ENCODE measurements around the gene CERCAM. TPM values are rescaled to one million over a fixed set of nuclear protein-coding genes. Genes with fewer than 3 reads are reported as not detected.

CERCAM gene
- total and polyA plus RNA-seq, 2 of the 4 experiments (the other 2 are of a cell fraction), result 15.1 to 118 TPM

- no peaks in the 10 kb centered on the region for H3K9me3 ChIP-seq (ENCODE audit: control insufficient read depth, insufficient read depth, low read length)
- H4K5ac ChIP-seq (ENCODE audit: low read depth, low read length), result no peak overlapping the region
- WGBS, 2 experiments (ENCODE audit: extremely low coverage in 2 of 2, insufficient read length in 1 of 2), result 94% methylated on average over 9 of the region's 17 CpGs; no CpG with 5 or more reads in 1 of the 2 experiments
- TF ChIP-seq POLR2A (IDR thresholded peaks at IDR 0.05; ENCODE audit: low read depth, low read length), result no peak
- TF ChIP-seq RFX5 (IDR thresholded peaks at IDR 0.05; ENCODE audit: low read depth, low read length), result no peak
- TF ChIP-seq CHD1 (IDR thresholded peaks at IDR 0.05; ENCODE audit: low read depth, low read length), result no peak
- TF ChIP-seq FOS (IDR thresholded peaks at IDR 0.05; ENCODE audit: low read depth, low read length), result no peak
- TF ChIP-seq CEBPB (IDR thresholded peaks at IDR 0.05; ENCODE audit: low read depth, low read length), result no peak
- no peak for TF ChIP-seq RCOR1 (IDR thresholded peaks at IDR 0.05; ENCODE audit: insufficient replicate concordance, low read length)
- no peak for TF ChIP-seq MXI1 (IDR thresholded peaks at IDR 0.05; ENCODE audit: borderline replicate concordance, low read depth, low read length)
- no peak for TF ChIP-seq RAD21 (IDR thresholded peaks at IDR 0.05; ENCODE audit: low read length)
- TF ChIP-seq USF2 (IDR thresholded peaks at IDR 0.05; ENCODE audit: low read depth, low read length), result no peak
- TF ChIP-seq MAFK (IDR thresholded peaks at IDR 0.05; ENCODE audit: low read depth, low read length), result no peak
- TF ChIP-seq BHLHE40 (IDR thresholded peaks at IDR 0.05; ENCODE audit: low read depth, low read length), result no peak
- TF ChIP-seq SMC3 (IDR thresholded peaks at IDR 0.05; ENCODE audit: low read depth, low read length), result no peak
- no peak for TF ChIP-seq NFE2L2 (IDR thresholded peaks at IDR 0.05; ENCODE audit: low read depth, low read length)
- no peak for TF ChIP-seq CTCF (conservative IDR thresholded peaks at IDR 0.05; ENCODE audit: low read depth, low read length)
- intact Hi-C loops (cut with micrococcal nuclease) (no loop called here), dilution Hi-C loops (cut with HindIII; ENCODE audit: low sequenced_read_pairs, unreplicated experiment) (no loop called here), in situ Hi-C loops (cut with MboI; ENCODE audit: low sequenced_read_pairs) (no loop called here)
- H3K4me2 ChIP-seq (ENCODE audit: low read depth, low read length), result no peak overlapping the region
- H4K20me1 ChIP-seq (ENCODE audit: insufficient read depth, low read length), result no peaks in the 10 kb centered on the region
- H3K27me3 ChIP-seq (ENCODE audit: control insufficient read depth, insufficient read depth, low read length), result no peaks in the 10 kb centered on the region
- no TSS peak for BruUV-seq (replicated peaks)
- ATAC-seq (ENCODE audit: low read depth), result no peak
- H3K36me3 ChIP-seq (ENCODE audit: control insufficient read depth, insufficient read depth, low read length), result peaks cover 44% of the 10 kb centered on the region
- no peak overlapping the region for H2BK20ac ChIP-seq (ENCODE audit: low read depth, low read length)
- H3K4me1 ChIP-seq (ENCODE audit: control insufficient read depth, insufficient read depth, low read length), result no peaks in the 10 kb centered on the region
- ChIA-PET CTCF (interaction anchor here (0.6 kb wide), 1 partner anchor 27 kb away, joined by 3 read pairs; no protein-coding TSS in a partner anchor), POLR2A (ENCODE audit: unreplicated experiment) (no interaction called here)
- no peak overlapping the region for H3K18ac ChIP-seq (ENCODE audit: low read depth, low read length)
- no peak overlapping the region for H2AFZ ChIP-seq (replicated peaks; ENCODE audit: low read length, poor library complexity)
- H3K27ac ChIP-seq (ENCODE audit: insufficient read depth, low read length), result no peak overlapping the region
- no peak overlapping the region for H4K8ac ChIP-seq (ENCODE audit: low read depth in 2 of 2, low read length in 2 of 2)
- no peak overlapping the region for H3K4ac ChIP-seq (ENCODE audit: low read depth, low read length)
- peaks cover 7% of the 10 kb centered on the region; the same call in 1 of the 2 replicates for H3K9me1 ChIP-seq (ENCODE audit: insufficient read depth, low read length)
- no peak overlapping the region for H2AK9ac ChIP-seq (replicated peaks; ENCODE audit: low read depth, low read length, poor library complexity)
- no peaks in the 10 kb centered on the region; a peak in 1 of 4 replicates for H3K79me1 ChIP-seq (ENCODE audit: low read depth in 1 of 2, low read length in 2 of 2)
- no peak overlapping the region for H3K56ac ChIP-seq (ENCODE audit: extremely low read depth, insufficient read depth, low read length)
- no peak overlapping the region for H3K4me3 ChIP-seq (ENCODE audit: insufficient read depth, low read depth, low read length)
- no peak for DNase-seq
- H2AK5ac ChIP-seq (ENCODE audit: low read depth, low read length), result no peak overlapping the region
- H3K14ac ChIP-seq (replicated peaks; ENCODE audit: low read depth, low read length), result no peak overlapping the region
- no peak overlapping the region for H2BK15ac ChIP-seq (ENCODE audit: low read depth, low read length)
- H3K9ac ChIP-seq (ENCODE audit: low read depth, low read length), result no peak overlapping the region
- H2BK120ac ChIP-seq (ENCODE audit: low read depth, low read length), result no peak overlapping the region
- H2BK5ac ChIP-seq (ENCODE audit: low read depth, low read length, poor library complexity, severe bottlenecking), result no peak overlapping the region
- no peak overlapping the region for H3K23ac ChIP-seq (ENCODE audit: low read depth, low read length)
- H4K91ac ChIP-seq (ENCODE audit: insufficient read depth, low read depth, low read length), result no peak overlapping the region
Measured at GRCh38 chr9:128484686-128485413, 64.2 kb downstream of the CERCAM start.

Measured in IMR-90 (cell line).